ENCODE results near the gene EPB41L5. TPM values are rescaled to one million over a fixed set of nuclear protein-coding genes. Genes with fewer than 3 reads are reported as not detected.
"Not testable (repeated sequence)": the region's sequence is repeated elsewhere in the genome, so short reads cannot be mapped to it uniquely, and the experiment has no call there.

EPB41L5 gene
- total RNA-seq, 1 donor from 2014 or later = 50.5 TPM

DNA sequence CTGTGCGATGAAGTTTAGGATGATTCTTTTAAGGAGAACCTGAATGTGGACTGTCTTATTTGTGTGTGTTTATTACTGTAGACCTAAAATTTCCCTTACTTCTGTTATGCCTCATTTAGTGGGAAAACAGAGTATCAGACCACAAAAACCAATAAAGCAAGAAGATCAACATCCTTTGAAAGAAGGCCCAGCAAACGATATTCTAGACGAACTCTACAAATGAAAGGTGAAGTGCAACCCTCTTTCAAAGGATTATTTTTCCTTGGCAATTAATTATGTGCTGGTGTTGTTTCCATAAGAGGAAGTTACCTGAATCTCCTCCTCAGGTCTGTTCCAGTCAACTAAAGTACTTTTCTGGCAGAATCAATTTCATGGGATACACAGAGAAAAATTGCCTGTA is 78.6 kb downstream of the EPB41L5 start:
- DNase-seq (ENCODE audit: low spot score) (no peak), ATAC-seq (no peak)

DNA sequence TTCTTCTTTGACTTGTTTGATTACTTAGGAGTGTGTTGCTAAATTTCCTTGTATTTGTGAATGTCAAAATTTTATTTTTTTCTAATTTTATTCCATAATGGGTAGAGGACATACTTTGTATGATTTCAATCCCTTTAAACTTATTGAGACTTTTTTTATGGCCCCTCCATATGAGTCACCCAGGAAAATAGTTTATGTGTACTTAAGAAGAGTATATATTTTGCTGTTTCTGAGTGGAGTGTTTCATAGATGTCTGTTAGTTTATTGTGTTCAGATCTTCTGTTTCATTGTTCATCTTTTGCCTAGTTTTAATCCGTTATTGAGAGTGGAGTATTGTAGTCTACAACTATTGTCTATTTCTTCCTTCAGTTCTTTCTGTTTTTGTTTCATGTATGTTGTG is 81.9 kb downstream of the EPB41L5 start:
- ATAC-seq (no peak), DNase-seq (ENCODE audit: low spot score) (no peak)

DNA sequence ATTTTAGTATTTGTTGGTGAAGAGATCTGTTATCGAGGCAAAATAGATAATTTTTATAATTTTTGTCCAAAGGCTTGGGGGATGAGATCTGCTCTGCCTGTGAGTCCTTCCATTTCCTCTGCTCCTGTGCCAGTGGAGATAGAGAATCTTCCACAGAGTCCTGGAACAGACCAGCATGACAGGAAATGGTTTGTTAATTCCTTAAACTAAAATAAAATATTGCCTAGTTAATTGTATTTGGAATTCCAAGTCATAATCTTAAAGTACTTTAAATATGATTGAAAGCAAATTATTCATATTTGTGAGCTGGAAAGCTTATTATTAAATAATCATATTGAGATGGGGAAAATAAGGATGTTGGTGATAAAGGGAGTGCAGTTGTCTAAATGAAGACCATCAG is 87.8 kb downstream of the EPB41L5 start:
- ATAC-seq = no peak
- DNase-seq (ENCODE audit: low spot score) = no peak

DNA sequence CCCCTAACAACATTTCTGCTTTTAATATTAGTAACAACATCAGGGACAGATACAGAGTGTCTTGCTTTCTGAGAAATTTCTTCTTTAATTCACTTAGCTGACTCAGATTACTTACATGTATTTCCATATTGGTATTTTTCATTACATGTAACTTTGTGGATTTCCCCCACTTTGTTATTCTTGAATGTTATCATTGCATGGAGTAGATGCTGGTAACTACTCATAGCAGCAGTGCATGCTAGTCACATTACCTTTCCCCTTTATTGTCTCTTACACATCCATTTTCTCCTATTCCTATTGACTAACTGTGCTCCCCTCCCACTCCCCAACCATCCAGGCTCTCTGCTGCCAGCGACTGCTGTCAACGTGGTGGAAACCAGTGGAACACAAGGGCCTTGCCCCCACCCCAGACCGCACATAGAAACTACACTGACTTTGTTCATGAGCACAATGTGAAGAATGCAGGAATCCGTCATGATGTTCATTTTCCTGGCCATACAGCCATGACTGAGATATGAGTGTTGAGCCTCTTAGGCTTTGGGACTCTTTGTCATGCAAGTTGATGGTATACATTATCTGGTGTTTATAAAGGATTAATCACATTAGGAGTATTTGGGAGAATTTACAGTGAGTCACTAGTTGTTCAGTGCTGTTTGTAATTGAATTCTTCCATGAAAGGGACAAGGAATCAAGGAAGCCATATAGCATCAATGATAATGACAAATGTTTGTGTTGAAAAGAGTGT is 91.0 kb downstream of the EPB41L5 start:
- no peak for DNase-seq (ENCODE audit: low spot score)
- no peak for ATAC-seq

DNA sequence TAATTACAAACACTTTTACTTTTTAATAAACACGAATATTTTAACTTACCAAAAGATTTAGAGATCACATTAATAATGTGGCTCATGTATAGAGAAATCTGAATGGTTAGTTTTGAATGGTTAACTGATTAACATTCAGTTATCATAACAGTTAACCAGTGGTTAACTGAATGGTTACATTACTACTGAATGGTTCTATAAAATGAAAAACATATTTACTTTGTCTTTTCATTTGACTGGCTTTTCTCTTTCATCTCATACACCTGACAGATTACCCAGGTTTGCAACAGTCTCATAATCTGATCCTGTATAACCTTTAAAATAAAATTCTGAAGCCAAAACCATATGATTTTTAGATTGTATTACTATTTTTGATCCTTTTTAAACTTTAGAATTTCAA is 91.9 kb downstream of the EPB41L5 start:
- no peak for ATAC-seq

DNA sequence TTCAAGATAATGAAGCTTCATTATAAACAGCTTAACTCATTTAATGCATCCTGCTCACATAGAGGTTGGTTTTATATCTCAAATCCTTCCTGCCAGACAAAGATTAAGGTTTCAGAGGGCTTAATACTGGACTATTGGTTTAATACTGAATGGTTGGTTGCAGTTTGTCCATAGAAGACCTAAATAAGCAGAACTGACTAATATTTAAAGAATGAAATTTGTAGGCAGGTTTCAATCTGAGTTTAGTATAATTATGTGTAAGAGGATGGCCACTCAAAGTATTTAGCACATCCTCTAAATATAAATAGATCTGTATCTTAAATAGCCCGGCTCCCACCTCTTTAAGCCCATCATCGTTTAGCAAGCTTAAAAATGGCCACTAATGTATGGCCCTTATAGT is 92.5 kb downstream of the EPB41L5 start:
- no peak for DNase-seq (ENCODE audit: low spot score)
- no peak for ATAC-seq

More for the DNA sequence above, 91.9 kb downstream of the EPB41L5 start:
- DNase-seq (ENCODE audit: low spot score) = no peak

DNA sequence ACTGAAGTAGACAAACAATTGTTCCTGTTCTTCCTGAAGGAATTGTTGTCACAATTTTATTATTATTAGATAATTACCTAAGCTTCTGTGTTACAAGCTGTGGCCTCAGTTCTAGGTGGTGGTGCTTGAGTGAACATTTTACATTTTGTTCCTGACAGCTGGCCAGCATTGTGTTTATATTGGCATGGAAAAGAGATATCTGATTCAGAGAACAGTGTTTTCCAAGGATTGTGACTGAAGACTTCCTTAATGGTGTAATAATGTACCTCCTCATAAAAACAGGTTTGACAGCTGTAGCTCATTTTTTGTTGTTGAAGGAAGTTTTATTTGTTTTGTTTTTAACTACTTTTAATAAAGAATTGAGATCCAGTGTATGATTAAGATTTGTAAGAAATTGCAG is 95.2 kb downstream of the EPB41L5 start:
- DNase-seq (ENCODE audit: low spot score) (peak; percentile 62), ATAC-seq (peak; percentile 86)

DNA sequence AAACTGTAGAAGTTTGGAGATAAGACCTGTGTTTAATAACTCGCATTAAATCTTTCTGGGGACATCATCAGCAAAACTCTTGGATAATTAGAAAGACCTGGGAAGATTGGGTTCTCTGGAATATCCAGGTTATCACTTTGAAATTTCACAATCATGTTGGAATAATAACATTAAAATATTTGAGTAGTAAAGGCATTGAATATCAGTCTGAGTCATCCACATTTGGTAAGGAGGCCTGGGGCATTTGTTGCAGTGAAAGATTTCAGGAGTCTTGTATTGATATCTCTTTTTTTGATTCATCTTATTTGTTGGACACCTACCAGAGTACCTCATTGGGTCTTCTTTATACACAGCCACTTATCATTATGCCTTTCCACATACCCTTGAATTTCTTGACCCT is 95.9 kb downstream of the EPB41L5 start:
- ATAC-seq (no peak), DNase-seq (ENCODE audit: low spot score) (no peak)

DNA sequence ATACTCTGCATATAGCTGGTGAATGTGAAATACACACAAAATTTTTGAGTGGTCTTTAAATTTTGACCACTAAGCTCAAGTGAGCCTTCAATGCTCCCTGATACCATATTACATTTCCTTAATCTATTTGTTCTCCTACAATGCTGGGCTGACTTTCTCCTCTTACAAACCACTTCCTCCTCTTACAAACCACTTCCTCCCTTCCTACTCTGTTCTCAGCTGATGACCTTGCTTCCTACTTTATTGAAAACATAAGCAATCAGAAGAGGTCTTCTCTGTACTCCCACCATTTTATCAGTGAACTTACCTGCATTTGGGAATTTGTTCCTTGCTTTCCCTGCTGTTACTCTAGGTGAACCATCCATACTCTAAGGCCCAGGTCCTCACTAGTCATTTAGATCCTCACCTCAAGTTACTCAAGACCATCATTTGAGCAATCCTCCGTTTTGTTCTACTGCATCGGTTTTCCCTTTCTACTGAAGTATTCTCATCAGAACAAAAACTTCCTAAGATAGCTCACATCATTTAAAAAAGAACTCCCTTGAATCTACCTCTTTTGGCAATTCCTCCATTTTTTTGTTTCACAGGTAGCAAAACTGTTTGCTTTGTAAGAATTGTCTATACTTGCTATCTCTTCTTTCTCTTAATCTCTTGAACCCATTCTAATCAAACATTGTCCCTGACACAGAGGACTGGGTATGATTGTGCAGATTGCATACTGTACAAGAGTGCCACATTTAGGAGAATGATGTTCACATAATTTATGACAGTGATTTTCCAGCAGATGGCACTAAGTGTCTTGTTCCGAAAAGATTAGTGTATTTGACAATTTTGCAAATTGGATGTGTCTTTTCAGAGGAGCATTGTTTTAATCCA is 96.5 kb downstream of the EPB41L5 start:
- no peak for DNase-seq (ENCODE audit: low spot score)
- peak; percentile 67 for ATAC-seq

DNA sequence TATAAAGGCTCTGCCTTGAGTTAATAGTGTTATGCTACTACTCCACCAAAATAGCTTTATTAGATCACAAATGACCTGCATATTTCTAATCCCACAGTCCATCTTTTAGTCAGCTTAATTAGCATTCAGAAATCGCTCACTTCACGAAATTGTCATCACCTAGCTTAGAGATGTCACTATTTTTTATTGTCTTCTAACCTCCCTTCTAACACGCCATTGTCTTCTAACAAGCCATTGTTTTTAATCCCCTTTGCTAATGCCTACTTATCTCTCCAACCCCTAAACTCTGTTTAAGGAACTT is 97.1 kb downstream of the EPB41L5 start:
- DNase-seq (ENCODE audit: low spot score) (no peak), ATAC-seq (no peak)

DNA sequence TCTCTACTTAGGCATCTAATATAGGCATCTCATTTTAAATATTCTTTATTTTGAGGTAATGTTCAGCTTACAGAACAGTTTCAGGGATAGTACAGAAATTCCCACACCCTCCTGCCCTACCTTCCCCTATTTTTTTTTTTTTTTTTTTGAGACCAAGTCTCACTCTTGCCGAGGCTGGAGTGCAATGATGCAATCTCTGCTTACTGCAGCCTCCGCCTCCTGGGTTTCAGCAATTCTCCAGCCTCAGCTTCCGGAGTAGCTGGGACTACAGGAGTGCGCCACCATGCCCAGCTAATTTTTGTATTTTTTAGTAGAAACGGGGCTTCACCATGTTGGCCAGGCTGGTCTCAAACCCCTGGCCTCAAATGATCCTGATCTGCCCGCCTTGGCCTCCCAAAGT is 97.6 kb downstream of the EPB41L5 start:
- DNase-seq (ENCODE audit: low spot score) (no peak), ATAC-seq (peak; percentile 27)

DNA sequence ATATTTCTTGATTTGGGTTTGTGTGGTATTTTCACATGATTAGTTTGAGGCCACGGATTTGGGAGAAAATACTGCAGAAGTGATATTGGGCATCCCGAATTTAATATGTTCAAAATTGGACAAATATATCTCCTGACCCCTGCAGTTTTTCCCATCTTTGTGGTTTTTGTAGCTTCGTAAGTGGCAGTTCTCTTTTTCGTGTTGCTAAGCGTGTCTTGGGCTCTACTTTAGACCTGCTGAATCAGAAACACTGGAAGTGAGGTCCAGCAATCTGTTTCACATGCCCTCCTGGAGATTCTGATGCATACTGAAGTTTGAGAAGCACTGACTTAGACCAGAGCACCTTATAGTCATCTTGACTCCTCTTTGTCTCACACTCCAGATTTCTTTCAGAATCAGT is 98.3 kb downstream of the EPB41L5 start:
- no peak for DNase-seq (ENCODE audit: low spot score)
- no peak for ATAC-seq

DNA sequence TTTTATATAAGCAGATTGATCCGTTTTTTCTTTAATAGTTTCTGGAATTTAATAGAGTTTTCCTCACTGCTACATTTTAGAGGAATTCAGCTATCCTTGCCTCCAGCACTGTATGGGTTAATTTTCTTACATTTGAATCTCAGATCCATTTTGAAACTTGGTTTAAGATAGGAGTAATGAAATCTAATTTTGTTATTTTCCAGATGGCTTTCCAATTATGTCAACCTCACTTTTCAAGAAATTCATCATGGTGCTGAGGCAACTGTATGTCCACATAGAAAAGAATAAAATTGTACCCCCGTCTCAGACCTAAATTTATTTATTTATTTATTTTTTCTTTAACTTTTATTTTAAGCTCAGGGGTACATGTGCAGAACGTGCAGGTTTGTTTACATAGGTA is 105.1 kb downstream of the EPB41L5 start:
- no peak for ATAC-seq
- DNase-seq (ENCODE audit: low spot score) = no peak

DNA sequence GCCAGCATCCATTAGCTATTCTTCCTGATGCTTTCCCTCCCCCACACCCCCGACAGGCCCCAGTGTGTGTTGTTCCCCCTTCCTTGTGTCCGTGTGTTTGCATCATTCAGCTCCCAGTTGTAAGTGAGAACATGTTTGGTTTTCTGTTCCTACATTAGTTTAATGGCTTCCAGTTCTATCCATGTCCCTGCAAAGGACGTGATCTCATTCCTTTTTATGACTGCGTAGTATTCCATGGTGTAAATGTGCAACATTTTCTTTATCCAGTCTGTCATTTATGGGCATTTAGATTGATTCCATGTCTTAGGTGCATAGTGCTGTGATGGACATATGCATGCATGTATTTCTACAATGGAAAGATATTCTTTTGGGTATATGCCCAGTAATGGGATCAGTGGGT is 105.6 kb downstream of the EPB41L5 start:
- DNase-seq (ENCODE audit: low spot score) = no peak
- no peak for ATAC-seq

DNA sequence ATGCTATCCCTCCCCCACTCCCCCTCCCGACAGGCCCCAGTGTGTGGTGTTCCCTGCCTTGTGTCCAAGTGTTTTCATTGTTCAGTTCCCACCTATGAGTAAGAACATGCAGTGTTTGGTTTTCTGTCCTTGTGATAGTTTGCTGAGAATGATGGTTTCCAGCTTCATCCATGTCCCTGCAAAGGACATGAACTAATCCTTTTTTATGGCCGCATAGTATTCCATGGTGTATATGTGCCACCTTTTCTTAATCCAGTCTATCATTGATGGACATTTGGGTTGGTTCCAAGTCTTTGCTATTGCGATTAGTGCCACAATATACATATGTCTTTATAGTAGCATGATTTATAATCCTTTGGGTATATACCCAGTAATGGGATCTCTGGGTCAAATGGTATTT is 108.5 kb downstream of the EPB41L5 start:
- DNase-seq (ENCODE audit: low spot score); ATAC-seq: not testable (repeated sequence)

DNA sequence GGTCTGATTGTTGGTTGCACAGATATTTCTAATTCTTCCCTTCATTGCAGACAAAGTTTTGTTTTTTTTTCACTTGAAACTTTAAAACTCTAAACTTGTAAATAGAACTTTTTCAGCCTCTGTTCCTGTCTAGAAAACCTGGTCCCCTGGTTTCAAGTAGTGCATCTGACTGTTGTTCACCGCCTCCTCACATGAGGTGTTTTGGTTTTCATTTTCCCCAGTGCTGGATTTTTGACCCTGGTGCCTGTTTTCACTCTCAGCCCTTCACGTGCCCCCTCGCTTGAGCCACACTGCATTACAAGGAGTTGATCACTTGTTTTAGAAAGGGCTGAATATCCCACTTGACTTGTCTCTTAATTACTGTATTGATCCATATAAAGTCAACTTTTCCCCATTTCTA is 110.2 kb downstream of the EPB41L5 start:
- ATAC-seq (no peak), DNase-seq (ENCODE audit: low spot score) (no peak)

DNA sequence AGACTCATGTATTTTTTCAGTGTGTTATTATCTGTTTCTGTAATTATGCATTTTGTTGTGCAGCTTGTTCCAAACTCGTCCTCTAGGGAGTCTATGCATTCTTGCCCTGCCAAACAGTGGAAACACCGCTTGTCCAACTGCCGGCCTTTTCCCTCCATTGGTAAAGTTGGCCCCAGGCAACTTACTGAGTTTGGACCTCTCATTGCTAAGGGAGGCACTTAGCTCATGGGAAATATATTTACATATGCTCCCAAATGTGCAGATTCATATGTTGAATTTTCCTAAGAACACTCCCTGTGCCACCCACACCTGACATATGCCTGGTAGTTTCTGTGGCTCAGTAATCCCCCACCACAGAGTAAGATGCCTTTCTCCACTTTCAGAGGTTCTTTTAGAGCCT is 112.3 kb downstream of the EPB41L5 start:
- DNase-seq (ENCODE audit: low spot score) = no peak
- ATAC-seq = no peak

DNA sequence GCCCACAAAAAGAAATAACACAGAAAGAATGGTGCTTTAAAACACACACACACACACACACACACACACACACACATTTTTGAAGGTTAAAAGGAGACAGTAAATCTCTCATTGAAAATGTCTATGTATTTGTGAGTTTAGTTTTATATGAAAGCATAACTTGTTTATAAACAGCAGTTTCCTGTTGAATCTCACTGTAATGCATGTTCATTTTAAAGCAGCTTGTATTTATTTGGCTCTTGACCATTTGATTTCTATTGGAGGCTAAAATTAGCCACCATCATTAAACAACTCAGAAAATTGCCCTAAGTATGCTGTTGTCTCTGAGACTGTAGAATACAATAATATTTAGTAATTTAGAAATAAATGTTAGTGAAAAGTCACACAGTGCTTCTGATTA is 115.3 kb downstream of the EPB41L5 start:
- DNase-seq (ENCODE audit: low spot score) = no peak

DNA sequence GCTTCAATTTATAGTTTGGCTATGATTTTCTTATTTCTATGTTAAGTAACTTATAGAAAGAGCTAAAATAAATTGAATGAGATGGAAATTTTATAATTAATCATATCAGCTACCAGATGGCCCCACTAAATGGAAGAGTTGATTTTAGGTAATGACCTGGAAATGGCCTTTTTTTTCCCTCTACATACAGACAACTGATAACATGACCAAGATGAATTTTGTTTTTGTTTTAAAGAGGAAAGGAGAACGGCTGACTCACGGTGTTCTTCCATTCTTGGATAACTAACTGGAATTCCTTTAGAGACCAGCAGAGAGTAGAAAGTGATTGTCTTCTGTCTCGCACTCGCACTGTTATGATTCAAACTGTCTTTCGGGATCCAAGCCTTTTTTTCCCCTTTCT is 119.3 kb downstream of the EPB41L5 start:
- ATAC-seq = peak; percentile 28
- DNase-seq (ENCODE audit: low spot score) = no peak

More for the DNA sequence above, 115.3 kb downstream of the EPB41L5 start:
- no peak for ATAC-seq

DNA sequence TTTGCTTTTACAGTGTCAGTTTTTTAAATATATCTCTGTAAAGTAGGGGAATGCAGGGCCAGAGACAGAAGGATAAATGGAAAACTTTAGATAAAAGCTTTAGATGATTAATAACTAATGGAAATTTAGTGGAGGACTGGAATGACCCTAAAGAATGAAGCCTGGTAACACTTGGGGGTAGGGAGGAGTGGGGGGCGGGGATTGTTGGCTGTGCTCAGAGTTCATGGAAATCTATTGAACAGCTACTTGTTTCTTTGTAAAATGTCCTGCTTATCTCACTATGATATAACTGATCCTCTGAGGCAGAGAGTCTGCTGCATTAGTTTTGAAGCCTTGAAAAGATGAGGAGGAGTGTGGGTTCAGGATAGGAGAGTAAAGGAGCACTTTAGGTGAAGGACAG is 119.8 kb downstream of the EPB41L5 start:
- DNase-seq (ENCODE audit: low spot score) (no peak), ATAC-seq (no peak)

DNA sequence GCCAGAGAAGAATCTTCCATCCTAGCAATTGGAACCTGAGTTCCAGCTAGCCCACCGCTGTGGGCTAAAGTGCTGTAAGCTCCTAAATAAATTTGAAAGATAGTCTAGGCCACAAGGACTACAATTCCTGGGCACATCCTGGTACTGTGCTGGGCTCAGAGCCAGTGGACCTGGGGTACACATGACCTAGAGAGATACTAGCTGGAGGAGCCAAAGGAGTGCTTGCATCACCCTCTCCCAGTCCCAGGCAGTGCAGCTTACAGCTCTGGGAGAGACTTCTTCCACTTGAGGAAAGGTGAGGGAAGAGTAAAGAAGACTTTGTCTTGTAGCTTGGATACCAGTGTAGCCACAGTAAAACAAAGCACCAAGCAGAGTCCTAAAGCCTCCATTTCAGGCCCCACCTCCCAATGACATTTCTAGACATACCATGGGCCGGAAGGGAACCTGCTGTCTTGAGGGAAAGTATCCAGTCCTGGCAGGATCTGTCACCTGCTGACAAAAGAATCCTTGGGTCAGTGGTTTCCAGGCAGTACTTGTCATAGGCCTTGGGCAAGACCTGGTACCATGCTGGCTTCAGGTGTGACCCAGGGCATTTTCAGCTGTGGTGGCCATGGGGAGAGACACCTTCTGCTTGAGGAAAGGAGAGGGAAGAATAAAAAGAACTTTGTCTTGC is 120.8 kb downstream of the EPB41L5 start:
- DNase-seq (ENCODE audit: low spot score) (no peak), ATAC-seq (peak; percentile 71)

DNA sequence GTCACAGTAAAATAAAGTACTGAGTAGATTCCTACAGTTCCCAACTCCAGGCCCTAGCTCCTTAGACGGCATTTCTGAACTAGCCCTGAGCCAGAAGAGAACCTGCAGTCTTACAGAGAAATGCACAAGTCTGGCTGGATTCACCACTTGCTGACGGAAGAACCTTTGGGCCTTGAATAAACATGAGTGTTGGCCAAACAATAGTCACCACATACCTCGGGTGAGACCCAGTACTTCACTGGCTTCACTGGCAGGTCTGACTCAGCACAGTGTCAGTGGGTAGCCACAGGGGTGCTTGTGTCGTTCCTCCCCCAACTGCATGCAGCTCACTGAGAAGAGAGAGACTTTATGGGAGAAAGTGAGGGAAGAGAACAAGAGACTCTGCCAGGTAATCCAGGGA is 121.4 kb downstream of the EPB41L5 start:
- DNase-seq (ENCODE audit: low spot score) (no peak), ATAC-seq (peak; percentile 29)

All from left lobe of liver (tissue), 2 donors.